Stomach (tissue), 4 donors: Measurements from ENCODE around the gene ARHGAP26.

Experiments used
- CTCF ChIP-seq, 7 experiments: fragments of 450-650 bp in 4 of 7; fragments of 200-600 bp in 3 of 7; sonication (generic) in 3 of 7; IDR thresholded peaks; one replicate each; pipeline ENCODE4 v1.5.1; 2016 to 2019; ENCODE audit warnings: antibody characterized with exemption in 7 of 7, control low read depth in 2 of 7, mild to moderate bottlenecking in 1 of 7
- POLR2A ChIP-seq, 4 donors: fragments of 450-650 bp; IDR thresholded peaks; one replicate each; pipeline ENCODE4 v1.6.1; 2016; ENCODE audit warnings: antibody characterized with exemption in 4 of 4, control low read depth in 2 of 4, mild to moderate bottlenecking in 1 of 4, moderate library complexity in 1 of 4

GRCh38 chr5:143134900-143135299 is 364.7 kb downstream of the ARHGAP26 start:
- no peak for TF ChIP-seq CTCF (IDR thresholded peaks at IDR 0.05)
- TF ChIP-seq POLR2A (IDR thresholded peaks at IDR 0.05) = no peak
